ENCODE results near the gene BPTF.
A peak's percentile ranks its signal among the peaks of the same experiment; 100 is the strongest.

Gene BPTF

DNA sequence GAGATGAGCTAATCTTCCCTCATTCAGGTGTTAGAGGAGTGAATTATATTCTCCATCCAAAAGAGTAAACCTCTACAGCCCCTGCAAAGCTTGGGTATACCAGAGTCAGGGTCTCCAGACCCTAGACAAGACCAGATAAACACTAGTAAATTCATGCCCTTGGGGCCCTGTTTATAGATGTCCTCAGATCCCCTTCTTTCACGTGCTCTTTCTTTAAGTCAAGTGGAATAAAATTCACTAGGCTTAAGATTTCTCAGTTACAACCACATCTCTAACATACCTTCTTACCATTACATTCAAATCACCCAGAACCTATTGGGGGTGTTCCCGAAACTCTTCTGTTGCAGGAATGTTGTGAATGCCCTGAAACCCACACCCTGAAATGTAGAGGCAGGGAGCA, 173.2 kb downstream of the BPTF start:
- no peak for TF ChIP-seq ZFX (IDR thresholded peaks at IDR 0.05; ENCODE audit: borderline replicate concordance)
- TF ChIP-seq, protein P1, sequence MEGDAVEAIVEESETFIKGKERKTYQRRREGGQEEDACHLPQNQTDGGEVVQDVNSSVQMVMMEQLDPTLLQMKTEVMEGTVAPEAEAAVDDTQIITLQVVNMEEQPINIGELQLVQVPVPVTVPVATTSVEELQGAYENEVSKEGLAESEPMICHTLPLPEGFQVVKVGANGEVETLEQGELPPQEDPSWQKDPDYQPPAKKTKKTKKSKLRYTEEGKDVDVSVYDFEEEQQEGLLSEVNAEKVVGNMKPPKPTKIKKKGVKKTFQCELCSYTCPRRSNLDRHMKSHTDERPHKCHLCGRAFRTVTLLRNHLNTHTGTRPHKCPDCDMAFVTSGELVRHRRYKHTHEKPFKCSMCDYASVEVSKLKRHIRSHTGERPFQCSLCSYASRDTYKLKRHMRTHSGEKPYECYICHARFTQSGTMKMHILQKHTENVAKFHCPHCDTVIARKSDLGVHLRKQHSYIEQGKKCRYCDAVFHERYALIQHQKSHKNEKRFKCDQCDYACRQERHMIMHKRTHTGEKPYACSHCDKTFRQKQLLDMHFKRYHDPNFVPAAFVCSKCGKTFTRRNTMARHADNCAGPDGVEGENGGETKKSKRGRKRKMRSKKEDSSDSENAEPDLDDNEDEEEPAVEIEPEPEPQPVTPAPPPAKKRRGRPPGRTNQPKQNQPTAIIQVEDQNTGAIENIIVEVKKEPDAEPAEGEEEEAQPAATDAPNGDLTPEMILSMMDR (IDR thresholded peaks at IDR 0.05): no peak
- no peak overlapping the region for H3K27ac ChIP-seq

DNA sequence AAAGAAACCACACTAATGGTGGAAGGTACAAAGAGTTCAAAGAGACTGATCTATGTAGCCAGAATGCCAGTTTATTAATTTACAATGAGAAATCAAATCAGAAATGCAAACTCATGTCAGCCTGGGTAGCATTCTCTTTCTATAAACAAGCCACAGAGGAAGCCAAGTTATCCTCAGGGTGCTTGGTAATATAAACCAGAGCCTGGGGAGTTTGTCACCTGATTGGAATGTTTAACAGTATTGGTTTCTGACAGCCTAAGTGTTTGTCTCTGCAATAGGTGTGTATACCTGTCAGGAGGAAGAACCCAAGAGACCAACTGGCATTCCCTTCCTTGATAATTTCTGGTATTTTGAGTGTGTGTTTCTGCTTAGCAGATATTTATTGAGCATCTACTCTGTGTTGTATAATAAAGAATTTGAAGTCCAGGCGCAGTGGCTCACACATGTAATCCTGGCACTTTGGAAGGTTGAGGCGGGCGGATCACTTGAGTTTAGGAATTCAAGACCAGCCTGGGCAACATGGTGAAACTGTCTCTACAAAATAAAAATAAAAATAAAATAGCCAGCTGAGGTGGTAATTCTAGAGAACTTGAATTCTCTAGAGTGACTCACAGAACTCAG, 174.1 kb downstream of the BPTF start:
- TF ChIP-seq, protein P1 (IDR thresholded peaks at IDR 0.05): no peak
- TF ChIP-seq ZFX (IDR thresholded peaks at IDR 0.05; ENCODE audit: borderline replicate concordance): no peak
- no peak overlapping the region for H3K27ac ChIP-seq

DNA sequence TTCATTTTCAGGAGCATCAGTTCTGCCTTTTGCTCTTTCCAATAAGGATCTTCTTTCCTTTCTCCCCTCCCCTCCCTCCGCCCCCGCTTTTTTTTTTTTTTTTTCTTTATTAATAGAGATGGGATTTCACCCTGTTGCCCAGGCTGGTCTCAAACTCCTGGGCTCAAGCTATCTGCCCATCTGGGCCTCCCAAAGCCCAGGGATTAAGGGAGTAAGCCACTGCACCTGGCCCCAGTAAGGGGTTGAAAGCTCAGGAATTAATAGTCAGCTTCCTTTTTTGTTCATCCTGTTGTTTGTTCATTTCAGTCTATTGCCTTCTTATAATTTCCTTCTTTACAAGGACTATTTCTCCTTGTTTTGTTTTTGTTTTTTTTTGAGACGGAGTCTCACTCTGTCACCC, 178.9 kb downstream of the BPTF start:
- TF ChIP-seq, protein P1 (IDR thresholded peaks at IDR 0.05): no peak
- TF ChIP-seq ZFX (IDR thresholded peaks at IDR 0.05; ENCODE audit: borderline replicate concordance): no peak
- no peak overlapping the region for H3K27ac ChIP-seq

DNA sequence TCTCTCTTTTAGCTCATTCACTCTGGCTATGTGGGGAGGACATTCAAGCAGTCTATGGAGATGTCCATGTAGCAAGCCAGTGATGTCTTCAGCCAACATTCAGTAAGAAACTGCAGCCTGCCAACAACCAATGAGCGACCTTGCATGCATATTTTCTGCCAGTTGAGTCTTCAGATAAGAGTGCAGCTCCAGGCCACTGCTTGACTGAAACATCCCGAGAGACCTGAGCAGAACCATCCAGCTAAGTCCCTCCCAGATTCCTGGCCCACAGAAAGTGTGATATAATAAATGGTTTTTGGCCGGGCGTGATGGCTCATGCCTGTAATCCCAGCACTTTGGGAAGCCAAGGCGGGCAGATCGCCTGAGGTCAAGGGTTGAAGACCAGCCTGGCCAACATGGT, 181.5 kb downstream of the BPTF start:
- no peak for TF ChIP-seq ZFX (IDR thresholded peaks at IDR 0.05; ENCODE audit: borderline replicate concordance)
- TF ChIP-seq, protein P1 (IDR thresholded peaks at IDR 0.05): no peak
- no peak overlapping the region for H3K27ac ChIP-seq

GRCh38 chr17:68011199-68011665, 185.9 kb downstream of the BPTF start:
- H3K27ac ChIP-seq: no peak overlapping the region
- TF ChIP-seq, protein P1 (IDR thresholded peaks at IDR 0.05): peak; percentile 92
- TF ChIP-seq ZFX (IDR thresholded peaks at IDR 0.05; ENCODE audit: borderline replicate concordance): no peak

- no peak overlapping the region for H3K27ac ChIP-seq
- TF ChIP-seq, protein P1 (IDR thresholded peaks at IDR 0.05): no peak
- TF ChIP-seq ZFX (IDR thresholded peaks at IDR 0.05; ENCODE audit: borderline replicate concordance): no peak
Measured at GRCh38 chr17:68013385-68013784, 188.1 kb downstream of the BPTF start.

GRCh38 chr17:68015081-68015723, 189.9 kb downstream of the BPTF start:
- TF ChIP-seq, protein P1 (IDR thresholded peaks at IDR 0.05): no peak
- TF ChIP-seq ZFX (IDR thresholded peaks at IDR 0.05; ENCODE audit: borderline replicate concordance): no peak
- no peak overlapping the region for H3K27ac ChIP-seq

All from 22Rv1 (cell line).